ENCODE results near the gene C6orf136. TPM values are rescaled to one million over a fixed set of nuclear protein-coding genes. Genes with fewer than 3 reads are reported as not detected.

The C6orf136 gene
- total and polyA plus RNA-seq, 9 of the 15 experiments (the other 6 are each of a cell fraction or from before 2014, with no cell fraction given): 14.1 to 63.1 (median 18.4) TPM

- TF ChIP-seq TFAP4 (CRISPR knock-in tag; IDR thresholded peaks at IDR 0.05; ENCODE audit: borderline replicate concordance) (peak; percentile 56; the same call in 1 of the 2 replicates), ZNF764 (CRISPR knock-in tag; IDR thresholded peaks at IDR 0.05; ENCODE audit: low read depth) (no peak), ZNF124 (CRISPR knock-in tag; IDR thresholded peaks at IDR 0.05) (no peak), NR0B1 (IDR thresholded peaks at IDR 0.05; ENCODE audit: partially characterized antibody) (no peak), MLX (CRISPR knock-in tag; conservative IDR thresholded peaks at IDR 0.05) (no peak), MEIS2 (IDR thresholded peaks at IDR 0.05; ENCODE audit: partially characterized antibody) (peak; percentile 41), POLR2G (IDR thresholded peaks at IDR 0.05; ENCODE audit: low read depth, low read length) (peak; percentile 90), ETV5 (CRISPR knock-in tag; IDR thresholded peaks at IDR 0.05; ENCODE audit: low read depth) (peak; percentile 60), CXXC5 (CRISPR knock-in tag; IDR thresholded peaks at IDR 0.05) (peak; percentile 77), ZNF217 (CRISPR knock-in tag; IDR thresholded peaks at IDR 0.05) (no peak), SIRT6 (IDR thresholded peaks at IDR 0.05; ENCODE audit: low read depth, low read length) (no peak), ZKSCAN3 (CRISPR knock-in tag; IDR thresholded peaks at IDR 0.05) (no peak), E2F6 (IDR thresholded peaks at IDR 0.05; ENCODE audit: borderline replicate concordance in 1 of 2, extremely low read depth in 1 of 2, insufficient read depth in 1 of 2, insufficient read length in 1 of 2, low read depth in 1 of 2, low read length in 1 of 2, poor library complexity in 1 of 2, severe bottlenecking in 1 of 2) (peak in 1 of 2 experiments; percentile 61), ZNF655 (CRISPR knock-in tag; IDR thresholded peaks at IDR 0.05) (no peak), THRB (CRISPR knock-in tag; conservative IDR thresholded peaks at IDR 0.05) (no peak), ZNF511 (CRISPR knock-in tag; IDR thresholded peaks at IDR 0.05) (peak; percentile 83; the same call in 1 of the 2 replicates)
Observed at GRCh38 chr6:30647242-30648116, 546 bp downstream of the C6orf136 start (continued).

All from K562 (cell line).